Activated CD4-positive, CD25-positive, alpha-beta regulatory T cell treated with anti-CD3 and anti-CD28 coated beads, Interleukin-2, amount 50 U/mL, for 16 hours (primary cell): ENCODE results near the gene HIVEP3.

Experiments used
- DNase-seq: peaks from one replicate; pipeline ENCODE4 v3.0.0-alpha.2; 2020; ENCODE audit warnings: low read depth, low spot score

The HIVEP3 gene

DNA sequence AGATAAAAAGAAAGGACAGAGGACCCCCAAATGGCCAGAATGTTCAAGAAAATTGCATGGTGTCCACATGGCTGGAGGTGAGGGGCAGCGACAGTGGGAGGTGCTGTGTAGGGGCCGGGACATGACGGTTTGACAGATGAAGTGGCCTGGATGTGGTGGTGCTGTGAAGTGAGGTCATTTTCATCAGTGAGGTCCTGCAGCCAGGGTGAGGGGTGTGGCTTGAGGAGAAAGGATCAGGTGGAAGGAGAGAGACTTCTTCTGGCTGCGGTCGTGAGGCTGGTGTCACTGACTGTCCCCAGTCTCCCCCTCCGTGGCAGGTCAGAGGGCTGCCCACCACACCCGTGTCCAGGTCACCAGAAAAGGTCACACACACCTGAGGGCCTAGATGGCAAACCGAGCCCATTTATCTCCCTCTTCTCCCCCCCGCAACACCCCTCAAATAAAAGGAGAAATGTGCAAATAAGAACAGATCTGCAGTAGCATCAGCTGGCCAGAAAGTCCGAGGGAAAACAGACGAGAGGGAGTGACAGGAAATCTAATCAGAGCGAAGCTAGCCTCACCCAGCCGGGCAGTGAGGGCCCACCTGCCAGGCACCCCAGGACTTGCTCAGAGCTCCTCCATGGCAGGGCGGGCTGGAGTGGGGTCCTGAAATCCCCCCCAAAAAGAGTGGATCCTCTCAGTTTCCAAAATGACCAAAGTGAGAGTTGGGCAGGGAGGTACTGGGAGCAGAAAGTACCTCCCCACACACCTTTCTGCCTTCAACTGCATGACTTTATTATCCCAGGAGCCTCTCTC is 285.7 kb downstream of the HIVEP3 start:
- no peak for DNase-seq

DNA sequence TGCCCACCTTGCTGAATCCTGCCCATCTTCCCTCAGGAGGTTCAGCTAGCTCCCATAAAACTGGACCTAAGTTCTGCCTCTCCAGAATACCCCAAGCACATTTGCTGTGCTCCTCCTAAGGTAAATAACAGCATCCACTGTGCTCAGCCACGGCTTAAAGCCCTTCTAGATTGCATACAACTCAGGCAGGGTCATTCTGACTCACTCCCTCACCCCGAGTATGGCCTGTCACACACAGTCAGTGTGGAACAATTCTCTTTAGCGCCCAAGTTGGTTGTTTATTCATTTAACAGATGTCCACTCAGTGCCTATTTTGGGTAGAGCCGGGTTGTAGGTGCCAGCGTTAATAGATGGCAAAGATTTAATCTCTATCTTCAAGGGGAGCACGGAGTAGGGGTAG is 286.8 kb downstream of the HIVEP3 start:
- DNase-seq = no peak

DNA sequence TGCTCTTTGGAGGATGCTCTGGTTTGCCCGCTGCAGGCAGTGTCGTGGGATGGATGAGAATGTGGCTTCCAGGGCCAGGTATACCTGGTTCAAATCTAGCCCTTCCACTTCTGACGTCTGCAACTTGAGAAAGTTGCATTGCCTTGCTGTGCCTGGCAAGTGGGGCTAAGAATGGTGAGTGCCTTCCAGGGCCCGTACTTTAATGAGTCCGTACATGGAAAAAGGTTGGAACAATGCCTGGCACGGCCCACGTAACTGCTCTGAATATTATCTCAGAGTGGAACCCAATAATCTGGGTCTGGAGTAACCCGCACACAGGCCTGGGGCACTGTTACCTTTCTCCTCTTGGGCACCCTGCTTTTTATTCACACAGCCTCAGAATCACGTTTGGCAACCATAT is 287.6 kb downstream of the HIVEP3 start:
- DNase-seq = no peak

DNA sequence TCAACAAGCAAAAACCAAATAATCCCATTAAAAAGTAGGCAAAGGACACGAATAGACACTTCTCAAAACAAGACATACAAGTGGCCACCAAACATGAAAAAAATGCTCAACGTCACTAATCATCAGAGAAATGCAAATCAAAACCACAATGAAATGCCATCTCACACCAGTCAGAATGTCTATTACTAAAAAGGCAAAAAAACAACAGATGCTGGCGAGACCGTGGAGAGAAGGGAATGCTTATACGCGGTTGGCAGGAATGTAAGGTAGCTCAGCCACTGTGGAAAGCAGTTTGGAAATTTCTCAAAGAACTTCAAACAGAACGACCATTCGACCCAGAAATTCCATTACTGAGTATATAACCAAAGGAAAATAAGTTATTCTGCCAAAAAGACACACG is 289.2 kb downstream of the HIVEP3 start:
- no peak for DNase-seq

DNA sequence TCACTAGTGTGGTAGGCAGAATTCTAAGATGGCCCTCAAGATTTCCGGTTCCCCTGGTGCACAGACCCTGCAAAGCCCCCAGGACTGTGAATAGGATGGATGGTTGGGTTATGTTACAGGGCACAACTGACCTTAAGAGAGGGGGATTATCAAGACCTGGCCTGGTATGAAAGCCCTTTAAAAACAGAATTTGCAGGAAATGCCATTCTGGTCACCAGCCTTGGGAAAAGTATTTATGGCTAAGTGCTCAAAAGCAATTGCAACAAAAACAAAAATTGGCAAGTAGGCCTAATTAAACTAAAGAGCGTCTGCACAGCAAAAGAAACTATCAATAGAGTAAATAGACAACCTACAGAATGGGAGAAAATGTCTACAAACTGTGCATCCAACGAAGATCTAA is 289.6 kb downstream of the HIVEP3 start:
- DNase-seq = no peak

DNA sequence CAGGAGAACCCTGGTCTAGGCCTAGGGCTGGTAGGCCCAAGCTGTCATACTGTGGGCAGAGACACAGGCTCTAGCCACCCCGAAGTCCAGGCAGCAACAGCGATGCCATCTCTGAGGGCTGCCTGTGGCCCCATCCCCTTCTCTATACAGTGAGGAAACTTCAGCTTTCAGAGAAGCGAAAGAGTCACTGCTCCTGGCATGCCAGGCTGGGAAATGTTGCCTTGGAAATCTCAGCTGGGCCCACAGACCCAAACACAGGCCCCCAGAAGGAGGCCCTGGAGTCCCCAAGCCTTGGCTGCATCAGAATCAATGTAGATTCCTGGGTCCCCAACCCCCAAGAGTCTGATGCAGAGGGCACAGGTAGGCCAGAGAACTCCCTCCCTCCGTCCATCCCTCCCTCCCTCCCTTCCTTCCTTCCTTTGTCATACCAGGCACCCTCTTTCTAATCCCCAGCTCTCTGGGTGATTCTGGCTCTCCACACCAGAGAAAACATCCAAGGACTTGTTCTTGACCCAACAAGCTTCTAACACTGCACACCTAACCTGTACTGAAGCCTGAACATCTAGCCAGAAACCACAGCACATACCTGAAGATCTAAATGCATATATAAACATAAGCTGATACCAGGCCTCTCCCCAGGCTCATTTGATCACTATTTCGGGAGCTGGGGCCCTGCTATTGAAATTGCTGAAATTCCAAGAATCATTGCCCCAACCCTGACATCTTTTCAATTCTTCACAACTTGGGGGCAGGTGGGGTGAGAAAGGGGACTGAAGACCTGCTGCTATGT is 291.0 kb downstream of the HIVEP3 start:
- no peak for DNase-seq

DNA sequence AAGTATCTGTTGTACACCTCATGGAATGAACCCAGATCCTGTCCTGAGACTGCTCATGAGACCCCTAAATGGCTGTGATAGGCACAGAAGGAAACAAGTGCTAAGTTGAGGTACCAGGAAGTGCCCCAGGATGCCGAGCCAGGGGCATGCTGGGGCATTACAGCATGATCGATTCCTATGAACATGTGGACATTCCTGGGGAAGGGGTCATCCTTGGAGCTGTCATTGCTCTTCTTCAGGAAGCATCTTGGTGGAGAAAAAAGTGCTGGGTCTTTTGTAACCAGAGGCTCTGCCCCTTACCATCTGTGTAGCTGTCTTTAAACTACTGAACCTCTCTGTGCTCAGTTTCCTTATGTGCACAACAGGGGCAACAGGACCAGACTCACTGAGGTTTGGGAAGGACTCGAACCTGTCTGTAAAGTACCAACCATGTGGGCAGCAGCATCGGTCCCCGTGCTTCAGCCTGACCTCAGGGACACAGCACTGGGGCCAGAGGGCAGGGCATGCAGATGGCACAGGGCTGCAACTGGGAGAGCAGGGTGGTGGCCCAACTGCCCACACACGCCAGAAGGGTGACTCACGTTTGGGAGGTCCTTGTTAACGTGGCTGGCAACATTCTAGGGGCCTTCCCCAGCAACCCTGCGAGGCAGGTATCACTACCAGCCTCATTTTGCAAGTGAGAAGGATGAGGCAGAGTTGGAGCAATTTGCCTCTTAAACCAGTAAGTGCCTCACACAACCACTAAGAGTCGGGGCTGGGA is 291.9 kb downstream of the HIVEP3 start:
- no peak for DNase-seq

DNA sequence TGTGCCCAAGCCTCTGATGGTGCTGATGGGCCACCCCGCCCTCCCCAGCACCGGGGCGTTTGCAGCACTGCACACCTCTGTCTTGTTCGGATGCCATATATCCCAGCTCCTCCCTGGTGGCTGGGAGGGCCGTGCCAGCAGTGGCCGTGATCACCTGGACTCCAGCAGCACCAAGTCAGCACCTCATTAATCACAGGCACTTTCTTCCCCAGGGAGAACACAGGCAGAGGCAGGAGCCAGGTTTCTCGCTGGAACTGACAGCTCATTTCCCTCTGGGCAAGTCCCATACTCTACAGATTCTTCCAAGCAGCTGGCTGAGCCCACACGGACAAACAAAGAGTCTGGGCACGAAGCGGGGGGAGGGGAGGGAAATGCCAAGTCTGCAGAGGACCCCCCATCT is 292.6 kb downstream of the HIVEP3 start:
- DNase-seq = no peak

DNA sequence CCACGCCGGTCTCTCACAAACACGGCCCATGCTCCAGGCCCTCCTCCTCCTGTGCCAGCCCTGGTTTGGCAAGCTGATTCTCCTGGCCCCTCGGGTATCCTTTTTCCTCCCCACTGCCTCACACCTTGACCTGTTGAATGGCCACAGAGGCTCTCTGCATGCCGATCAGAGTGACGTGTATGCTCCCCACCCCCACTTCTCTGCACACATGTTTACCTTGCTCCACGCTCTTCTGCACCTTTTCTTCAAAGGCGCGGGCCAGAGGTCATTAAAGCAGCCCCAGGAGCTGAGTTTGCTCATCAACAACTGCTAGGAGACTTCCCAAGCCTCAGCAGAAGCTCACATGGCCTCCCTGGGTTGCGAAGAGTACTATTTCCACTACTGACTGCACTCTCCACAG is 295.0 kb downstream of the HIVEP3 start:
- DNase-seq = no peak

DNA sequence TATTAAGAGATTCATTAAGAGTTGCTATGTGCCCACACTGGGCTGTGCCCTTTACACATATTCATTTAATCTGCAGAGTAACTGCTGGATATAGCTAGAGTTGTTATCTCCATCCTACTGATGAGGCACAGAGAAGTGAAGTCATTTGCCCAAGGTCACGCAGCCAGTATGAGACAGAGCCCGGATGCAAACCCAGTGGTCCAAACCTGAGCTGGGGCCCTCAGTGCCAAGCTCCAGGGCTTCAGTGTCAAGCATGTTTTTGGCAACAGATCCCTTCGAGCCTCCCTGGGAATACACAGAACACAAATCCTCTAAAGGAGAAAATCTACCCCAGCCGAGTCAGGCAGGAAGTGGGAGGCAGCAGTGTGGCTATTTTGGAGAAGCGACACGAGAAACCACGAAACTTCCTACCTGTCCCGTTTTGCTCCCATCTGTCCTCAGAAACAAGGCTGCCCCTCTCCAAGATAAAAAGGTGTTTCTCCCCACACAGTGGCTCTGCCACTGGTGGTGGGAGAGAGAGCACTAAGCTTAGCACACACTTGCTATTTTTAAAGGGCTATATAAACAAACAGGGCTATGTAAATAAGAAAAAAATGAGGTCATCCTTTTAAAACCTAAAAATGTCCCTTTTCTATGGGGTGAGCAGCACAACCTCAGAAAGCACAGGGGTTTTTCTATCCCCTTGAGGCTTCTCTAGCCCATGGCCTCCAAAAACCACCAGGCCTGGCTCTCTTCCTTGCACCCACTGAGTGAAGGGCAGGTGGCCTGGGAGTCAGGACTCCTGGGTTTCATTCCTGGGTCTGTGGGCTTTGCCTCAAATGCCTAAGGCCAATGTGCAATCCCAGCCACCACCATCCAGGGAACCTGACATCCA is 295.6 kb downstream of the HIVEP3 start:
- DNase-seq = no peak

DNA sequence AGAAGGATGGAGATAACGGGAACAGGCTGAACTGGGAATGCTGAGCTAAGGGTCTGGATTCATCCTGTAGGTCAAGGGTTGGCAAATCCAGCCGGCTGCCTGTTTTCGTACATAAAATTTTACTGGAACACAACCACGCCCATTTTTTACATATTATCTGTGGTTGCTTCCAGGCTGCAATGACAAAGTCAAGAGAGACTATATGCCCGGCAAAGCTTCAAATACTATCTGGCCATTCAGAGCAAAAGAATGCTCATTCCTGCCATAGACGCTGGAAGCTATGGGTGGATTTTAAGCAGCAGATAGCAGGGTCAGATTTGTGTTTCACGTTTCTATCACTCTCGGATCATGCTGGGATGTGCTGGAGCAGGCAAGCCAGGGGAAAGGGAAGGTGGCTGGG is 296.3 kb downstream of the HIVEP3 start:
- DNase-seq = no peak

DNA sequence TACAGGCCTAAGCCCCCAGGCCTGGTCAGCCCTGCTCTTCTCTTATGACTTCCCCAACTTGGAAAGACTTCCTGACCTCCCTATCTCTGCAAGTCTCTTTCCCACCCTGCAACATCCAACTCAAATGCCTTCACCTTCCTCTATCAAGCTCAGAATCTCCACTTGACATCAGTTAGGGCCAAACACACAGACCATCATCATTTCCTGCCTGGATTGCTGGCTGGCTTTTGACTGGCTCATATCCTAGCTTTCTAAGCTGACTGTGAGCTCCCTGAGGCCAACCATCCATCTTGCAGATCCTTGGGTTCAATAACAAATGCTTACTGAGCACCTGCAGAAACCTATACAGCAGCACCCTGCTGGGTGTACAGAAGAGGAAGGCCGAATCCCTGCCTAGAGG is 296.9 kb downstream of the HIVEP3 start:
- no peak for DNase-seq

DNA sequence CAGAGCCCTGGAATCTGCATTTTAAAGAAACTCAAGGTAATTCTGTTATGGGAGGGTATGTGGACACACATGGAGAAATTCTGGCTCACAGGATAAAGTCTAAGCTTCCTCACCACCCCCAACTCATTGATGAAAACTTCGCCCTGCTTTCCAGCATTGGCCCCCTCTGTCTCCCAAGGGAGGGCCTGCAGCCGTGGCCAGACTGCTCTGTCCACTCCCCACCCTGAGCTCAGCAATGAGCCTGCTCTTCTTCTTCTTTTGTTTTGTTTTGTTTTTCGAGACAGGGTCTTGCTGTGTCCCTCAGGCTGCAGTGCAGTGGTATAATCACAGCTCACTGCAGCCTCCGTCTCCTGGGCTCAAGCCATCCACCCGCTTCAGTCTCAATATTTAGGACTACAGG is 297.5 kb downstream of the HIVEP3 start:
- no peak for DNase-seq

DNA sequence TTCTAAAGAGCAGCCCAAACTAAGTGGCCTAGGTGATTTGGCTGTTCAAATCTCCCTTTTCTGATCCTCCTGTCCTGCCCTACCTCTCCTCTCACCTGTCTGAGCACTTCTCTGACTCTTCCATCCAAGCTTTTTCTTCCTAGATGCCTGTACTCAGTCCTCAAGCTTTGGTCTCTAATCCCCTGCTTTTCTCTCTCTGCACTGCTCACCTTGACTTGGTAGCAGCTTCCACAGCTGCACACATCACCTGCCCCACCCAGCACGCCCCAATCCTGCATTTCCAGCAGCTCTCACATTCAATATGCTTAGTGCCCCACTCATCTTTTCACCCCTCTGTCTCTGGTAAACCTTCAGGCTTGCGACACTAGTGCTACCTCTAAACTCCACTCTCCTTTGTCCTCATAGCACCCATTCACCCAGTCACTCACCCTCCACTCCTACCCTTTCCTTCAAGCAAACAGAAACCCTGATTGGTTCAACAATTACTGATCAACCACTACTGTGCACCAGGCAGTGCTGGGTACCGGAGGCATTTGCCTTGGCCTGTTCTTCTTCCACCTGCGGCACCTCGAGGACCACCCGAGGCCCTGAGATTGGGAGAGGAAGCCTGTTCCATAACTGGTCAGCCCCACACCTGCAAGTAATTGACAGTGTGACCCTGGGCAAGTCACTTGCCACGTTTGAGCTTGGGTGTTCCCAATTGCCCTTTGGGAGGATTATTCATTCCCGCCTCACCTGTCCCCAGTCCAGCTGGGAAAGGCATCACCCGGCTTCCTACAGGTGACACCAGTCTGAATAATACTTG is 298.2 kb downstream of the HIVEP3 start:
- DNase-seq = no peak

DNA sequence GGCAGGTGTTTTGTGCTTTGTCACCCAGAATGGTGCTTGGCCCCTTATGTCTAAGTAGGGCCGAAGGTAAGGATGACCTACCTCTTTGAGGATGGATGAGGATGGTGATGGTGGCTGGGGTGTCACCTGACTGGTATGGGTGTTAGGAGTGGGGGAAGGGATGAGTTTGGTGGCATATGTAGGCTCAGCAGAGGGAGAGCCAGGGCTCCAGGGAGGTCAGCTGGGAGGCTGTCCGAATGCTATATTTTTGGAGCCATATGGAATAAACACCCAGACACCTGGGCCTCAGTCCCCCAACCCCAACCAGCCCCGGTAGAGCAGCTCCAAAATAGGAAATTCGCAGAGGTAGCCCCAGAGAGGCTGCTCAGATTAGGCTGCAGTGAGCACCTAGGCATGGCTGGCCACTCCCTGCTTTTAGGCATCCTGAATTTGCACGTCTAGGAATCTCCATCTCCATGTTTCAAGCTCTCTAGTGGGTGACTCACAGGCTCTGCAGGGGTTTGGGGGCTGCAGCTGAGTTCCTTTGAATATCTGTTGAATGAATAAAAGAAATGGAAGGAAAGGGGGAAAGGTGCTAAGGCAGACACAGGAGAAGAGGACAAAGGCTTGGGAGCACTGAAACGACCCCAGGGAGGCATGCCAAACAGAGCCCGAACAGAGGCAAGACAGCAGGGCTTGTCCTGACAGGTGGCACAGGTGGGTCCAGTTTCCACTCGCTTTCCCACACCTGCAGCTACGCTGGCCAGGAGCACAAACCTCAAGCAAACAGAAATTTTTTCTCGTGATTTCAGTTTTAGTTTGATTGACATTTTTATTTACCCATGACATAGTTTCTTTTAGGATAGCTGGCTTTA is 299.0 kb downstream of the HIVEP3 start:
- no peak for DNase-seq

DNA sequence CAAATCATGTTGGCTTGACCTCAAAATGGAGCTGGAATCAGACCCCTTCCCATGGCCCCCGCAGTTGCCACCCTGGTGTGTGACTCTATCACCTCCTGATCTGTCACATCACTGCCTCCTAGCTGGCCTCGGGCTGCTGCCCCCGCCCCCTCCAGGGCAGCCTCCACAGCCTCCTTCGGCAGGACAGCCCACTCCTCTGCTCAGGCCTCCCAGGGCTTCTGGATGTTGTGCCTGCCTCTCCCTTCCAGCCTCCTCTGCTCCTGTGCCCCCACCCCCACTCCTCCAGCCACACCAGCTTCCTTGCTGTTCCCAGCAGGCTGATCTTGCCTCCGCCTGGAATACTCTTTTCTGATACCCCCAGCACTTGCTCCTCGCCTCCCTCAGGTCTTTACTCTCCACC is 299.9 kb downstream of the HIVEP3 start:
- DNase-seq = no peak

DNA sequence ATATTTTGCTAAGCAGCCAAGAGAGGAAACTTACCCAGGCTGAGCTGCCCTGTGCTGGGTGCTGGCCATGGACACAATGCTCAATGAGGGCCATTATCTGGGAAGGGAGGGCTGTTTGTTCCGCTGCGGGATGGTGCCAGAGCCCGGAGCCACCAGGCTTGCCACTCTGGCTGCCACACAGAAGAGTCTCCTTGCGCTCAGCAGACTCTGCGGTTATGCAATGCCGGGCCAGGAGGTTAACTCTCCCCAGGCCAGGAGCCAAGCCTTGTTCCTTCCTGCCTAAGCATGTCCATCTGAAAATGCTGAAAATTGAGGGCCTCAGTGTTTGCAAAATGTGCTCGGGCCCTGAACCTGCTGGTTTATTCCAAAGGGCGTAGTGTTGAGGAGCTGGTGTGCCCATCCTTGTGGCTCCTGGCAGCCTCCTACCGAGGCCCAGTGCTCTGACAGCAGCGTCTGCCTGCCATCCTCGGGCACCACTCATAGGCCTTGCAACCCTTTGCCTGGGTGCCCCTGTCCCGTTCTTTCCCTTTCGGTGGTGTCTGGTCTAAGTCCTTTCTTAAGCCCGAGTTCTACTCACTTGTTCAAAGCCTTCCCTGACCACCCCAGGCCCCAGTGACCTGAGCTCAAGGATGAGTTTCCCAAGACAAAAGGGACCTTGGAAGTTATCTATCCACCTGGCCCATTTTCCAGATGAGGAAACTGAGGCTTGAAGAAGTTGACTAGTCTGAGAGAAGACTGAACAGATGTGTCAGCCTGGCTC is 300.5 kb downstream of the HIVEP3 start:
- no peak for DNase-seq

DNA sequence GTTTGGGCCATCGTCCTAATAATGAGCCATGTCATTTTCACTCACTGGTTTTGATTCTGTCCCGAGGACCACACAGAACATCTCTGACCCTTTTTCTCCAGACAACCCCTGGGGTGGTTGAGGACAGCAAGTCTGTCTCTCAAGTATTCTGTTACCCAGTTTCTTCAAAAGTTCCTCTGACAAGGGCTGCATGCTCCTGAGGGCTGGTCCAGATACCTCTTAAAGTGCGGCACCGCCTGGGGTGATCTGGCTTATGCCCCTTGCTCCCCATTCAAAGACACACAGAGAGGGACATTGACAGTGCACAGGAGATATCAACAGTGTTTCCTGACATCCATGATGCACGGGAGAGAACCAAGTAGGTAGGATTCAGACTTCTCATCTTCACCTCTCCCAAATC is 301.4 kb downstream of the HIVEP3 start:
- no peak for DNase-seq

DNA sequence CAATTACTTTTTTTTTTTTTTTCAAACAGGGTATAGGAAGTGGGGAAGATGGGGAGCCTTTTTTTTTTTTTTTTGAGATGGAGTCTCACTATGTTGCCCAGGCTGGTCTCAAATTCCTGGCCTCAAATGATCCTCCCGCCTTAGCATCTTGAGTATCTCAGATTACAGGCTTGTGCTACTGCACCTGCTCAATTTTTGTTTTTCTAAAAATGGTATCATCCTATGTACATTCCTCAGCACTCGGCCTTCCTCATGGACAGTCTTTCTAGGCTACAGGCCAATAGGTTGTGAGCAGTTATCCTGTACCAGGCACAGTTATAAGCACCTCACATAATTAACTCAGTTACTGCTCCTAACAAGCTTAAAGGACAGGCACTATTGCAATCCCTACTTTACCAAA is 302.2 kb downstream of the HIVEP3 start:
- no peak for DNase-seq
